ENCODE data around the gene HTN1.
"Not testable (repeated sequence)": the region's sequence is repeated elsewhere in the genome, so short reads cannot be mapped to it uniquely, and the experiment has no call there.

- TF ChIP-seq, protein P1, sequence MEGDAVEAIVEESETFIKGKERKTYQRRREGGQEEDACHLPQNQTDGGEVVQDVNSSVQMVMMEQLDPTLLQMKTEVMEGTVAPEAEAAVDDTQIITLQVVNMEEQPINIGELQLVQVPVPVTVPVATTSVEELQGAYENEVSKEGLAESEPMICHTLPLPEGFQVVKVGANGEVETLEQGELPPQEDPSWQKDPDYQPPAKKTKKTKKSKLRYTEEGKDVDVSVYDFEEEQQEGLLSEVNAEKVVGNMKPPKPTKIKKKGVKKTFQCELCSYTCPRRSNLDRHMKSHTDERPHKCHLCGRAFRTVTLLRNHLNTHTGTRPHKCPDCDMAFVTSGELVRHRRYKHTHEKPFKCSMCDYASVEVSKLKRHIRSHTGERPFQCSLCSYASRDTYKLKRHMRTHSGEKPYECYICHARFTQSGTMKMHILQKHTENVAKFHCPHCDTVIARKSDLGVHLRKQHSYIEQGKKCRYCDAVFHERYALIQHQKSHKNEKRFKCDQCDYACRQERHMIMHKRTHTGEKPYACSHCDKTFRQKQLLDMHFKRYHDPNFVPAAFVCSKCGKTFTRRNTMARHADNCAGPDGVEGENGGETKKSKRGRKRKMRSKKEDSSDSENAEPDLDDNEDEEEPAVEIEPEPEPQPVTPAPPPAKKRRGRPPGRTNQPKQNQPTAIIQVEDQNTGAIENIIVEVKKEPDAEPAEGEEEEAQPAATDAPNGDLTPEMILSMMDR (IDR thresholded peaks at IDR 0.05; ENCODE audit: poor library complexity, severe bottlenecking), result not testable (repeated sequence)
- TF ChIP-seq EP300 (conservative IDR thresholded peaks at IDR 0.05; ENCODE audit: poor library complexity, severe bottlenecking); TAF1 (IDR thresholded peaks at IDR 0.05; ENCODE audit: low read depth); POLR2AphosphoS5 (IDR thresholded peaks at IDR 0.05); EZH2 (IDR thresholded peaks at IDR 0.05; ENCODE audit: borderline replicate concordance, insufficient read depth, low read length, poor library complexity, severe bottlenecking); RAD21 (conservative IDR thresholded peaks at IDR 0.05): not testable (repeated sequence)
- TF ChIP-seq, protein P2, sequence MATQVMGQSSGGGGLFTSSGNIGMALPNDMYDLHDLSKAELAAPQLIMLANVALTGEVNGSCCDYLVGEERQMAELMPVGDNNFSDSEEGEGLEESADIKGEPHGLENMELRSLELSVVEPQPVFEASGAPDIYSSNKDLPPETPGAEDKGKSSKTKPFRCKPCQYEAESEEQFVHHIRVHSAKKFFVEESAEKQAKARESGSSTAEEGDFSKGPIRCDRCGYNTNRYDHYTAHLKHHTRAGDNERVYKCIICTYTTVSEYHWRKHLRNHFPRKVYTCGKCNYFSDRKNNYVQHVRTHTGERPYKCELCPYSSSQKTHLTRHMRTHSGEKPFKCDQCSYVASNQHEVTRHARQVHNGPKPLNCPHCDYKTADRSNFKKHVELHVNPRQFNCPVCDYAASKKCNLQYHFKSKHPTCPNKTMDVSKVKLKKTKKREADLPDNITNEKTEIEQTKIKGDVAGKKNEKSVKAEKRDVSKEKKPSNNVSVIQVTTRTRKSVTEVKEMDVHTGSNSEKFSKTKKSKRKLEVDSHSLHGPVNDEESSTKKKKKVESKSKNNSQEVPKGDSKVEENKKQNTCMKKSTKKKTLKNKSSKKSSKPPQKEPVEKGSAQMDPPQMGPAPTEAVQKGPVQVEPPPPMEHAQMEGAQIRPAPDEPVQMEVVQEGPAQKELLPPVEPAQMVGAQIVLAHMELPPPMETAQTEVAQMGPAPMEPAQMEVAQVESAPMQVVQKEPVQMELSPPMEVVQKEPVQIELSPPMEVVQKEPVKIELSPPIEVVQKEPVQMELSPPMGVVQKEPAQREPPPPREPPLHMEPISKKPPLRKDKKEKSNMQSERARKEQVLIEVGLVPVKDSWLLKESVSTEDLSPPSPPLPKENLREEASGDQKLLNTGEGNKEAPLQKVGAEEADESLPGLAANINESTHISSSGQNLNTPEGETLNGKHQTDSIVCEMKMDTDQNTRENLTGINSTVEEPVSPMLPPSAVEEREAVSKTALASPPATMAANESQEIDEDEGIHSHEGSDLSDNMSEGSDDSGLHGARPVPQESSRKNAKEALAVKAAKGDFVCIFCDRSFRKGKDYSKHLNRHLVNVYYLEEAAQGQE (IDR thresholded peaks at IDR 0.05; ENCODE audit: borderline replicate concordance), result not testable (repeated sequence)
Observed at GRCh38 chr4:70056534-70056933, 6.3 kb downstream of the HTN1 start.

Data from neural cell (in vitro differentiated cells).